SKM-1 treated with dmso at 0.1 percent for 144 hours (cell line): ENCODE measurements around the gene KIZ.

Experiments
- DNase-seq: peaks from one replicate; lab custom pipeline; 2025; ENCODE audit not compliant: unreplicated experiment; lab: John Stamatoyannopoulos, UW

KIZ gene

GRCh38 chr20:21125849-21126580 is at the start of gene KIZ:
KIZ (plus strand) TSS chr20:21126082; CDS start chr20:21126116, 34 bp downstream.
- DNase-seq: peak; percentile 92

GRCh38 chr20:21077809-21078345 is 48.0 kb upstream of the KIZ start:
- no peak for DNase-seq

- no peak for DNase-seq
These were observed 43.3 kb upstream of the KIZ start for GRCh38 chr20:21082584-21082983.

GRCh38 chr20:21083825-21084325 is 42.0 kb upstream of the KIZ start:
- no peak for DNase-seq

- no peak for DNase-seq
These were observed 37.9 kb upstream of the KIZ start for GRCh38 chr20:21087862-21088540.

GRCh38 chr20:21089391-21089790 is 36.5 kb upstream of the KIZ start:
- no peak for DNase-seq

- peak; percentile 82 for DNase-seq
These were observed 35.7 kb upstream of the KIZ start for GRCh38 chr20:21090111-21090618.

GRCh38 chr20:21090721-21091120 is 35.2 kb upstream of the KIZ start:
- no peak for DNase-seq

GRCh38 chr20:21092806-21093205 is 33.1 kb upstream of the KIZ start:
- no peak for DNase-seq

- no peak for DNase-seq
These were observed 29.4 kb upstream of the KIZ start for GRCh38 chr20:21096321-21097043.

GRCh38 chr20:21099751-21100577 is 25.9 kb upstream of the KIZ start:
- peak; percentile 88 for DNase-seq

GRCh38 chr20:21100578-21101452 is 25.1 kb upstream of the KIZ start:
- peak; percentile 87 for DNase-seq

GRCh38 chr20:21101453-21101931 is 24.4 kb upstream of the KIZ start:
- DNase-seq: no peak

GRCh38 chr20:21101932-21102575 is 23.8 kb upstream of the KIZ start:
- DNase-seq: no peak

GRCh38 chr20:21102603-21103311 is 23.1 kb upstream of the KIZ start:
- no peak for DNase-seq

- no peak for DNase-seq
These were observed 22.1 kb upstream of the KIZ start for GRCh38 chr20:21103582-21104465.

- no peak for DNase-seq
These were observed 21.5 kb upstream of the KIZ start for GRCh38 chr20:21104466-21104761.
